GM18511 (cell line): Measurements from ENCODE around the gene RRP8.

Experiments
- ATAC-seq: cut with Tn5 transposase; IDR thresholded peaks from one replicate; pipeline ENCODE4 v1.9.1; 2021; ENCODE audit warnings: mild to moderate bottlenecking, moderate library complexity; ENCODE audit not compliant: unreplicated experiment

Gene RRP8

DNA sequence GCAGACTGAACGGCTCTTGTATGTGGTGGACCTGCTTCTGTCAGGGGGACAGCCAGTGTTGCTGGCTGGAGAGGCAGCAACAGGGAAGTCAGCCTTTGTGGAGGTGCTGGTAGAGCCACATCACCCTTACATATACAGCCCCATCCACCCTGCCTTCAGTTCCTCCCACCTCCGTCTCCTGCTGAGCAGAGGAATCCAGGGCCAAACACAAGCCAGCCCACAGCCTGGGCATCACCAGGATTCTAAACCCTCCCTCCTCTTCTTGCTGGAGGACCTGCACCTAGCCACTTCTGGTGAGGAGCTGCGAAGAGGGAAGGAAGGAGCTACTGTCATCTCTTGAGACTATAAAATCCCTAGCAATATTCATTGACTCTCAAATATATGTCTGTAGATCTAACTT, 54.8 kb downstream of the RRP8 start:
- no peak for ATAC-seq

DNA sequence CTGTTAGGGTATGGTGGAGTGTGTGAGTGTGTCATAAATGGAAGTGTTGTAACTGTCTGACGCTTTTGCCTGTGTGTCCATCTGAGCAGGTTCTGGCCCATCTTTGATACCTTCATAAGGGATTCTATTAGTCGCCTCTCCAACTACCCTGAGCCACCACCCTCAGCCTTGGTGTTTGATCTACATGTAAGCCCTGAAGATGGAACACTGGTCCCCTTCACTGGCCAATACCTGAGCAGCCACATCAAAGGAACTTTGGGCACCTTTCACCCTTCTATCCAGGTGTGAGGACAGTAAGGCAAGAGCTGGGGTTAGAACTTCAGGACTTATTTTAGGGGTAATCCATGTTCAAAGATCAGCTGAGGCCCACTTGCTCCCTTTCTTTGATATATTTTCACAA, 55.3 kb downstream of the RRP8 start:
- ATAC-seq, result no peak

DNA sequence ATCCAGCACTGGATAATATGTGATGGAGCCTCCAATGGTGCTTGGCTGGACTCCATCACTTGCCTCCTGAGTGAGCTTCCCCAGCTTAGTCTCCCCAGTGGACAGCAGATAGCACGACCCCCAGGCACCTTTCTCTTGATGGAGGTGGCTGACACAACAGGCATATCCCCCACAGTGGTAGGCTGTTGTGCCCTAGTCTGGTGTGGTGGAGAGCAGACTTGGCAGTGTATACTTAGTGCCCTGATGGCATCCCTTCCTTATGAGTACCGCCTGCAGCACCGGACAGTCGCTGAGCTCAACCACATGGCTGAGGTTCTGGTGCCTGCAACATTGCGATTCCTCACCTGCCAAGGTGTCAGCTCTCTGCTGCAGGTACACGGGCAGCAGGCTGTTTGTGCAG, 56.2 kb downstream of the RRP8 start:
- no peak for ATAC-seq

DNA sequence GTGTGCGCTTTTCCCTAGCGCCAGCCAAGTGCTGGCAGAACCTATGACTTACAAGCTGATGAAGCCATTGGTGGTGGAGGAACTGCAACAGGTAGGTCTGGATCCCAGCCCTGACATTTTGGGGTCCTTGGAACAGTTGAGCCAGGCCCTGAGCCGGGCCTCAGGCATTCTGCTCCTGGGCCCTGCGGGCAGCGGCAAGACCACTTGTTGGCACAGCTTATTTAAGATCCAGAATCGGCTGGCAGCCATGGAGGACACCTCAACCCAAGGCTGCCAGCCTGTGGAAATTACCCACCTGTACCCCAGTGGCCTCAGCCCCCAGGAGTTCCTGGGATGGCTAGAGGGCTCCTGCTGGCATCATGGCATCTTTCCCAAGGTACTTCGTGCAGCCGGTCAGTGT, 56.7 kb downstream of the RRP8 start:
- no peak for ATAC-seq

DNA sequence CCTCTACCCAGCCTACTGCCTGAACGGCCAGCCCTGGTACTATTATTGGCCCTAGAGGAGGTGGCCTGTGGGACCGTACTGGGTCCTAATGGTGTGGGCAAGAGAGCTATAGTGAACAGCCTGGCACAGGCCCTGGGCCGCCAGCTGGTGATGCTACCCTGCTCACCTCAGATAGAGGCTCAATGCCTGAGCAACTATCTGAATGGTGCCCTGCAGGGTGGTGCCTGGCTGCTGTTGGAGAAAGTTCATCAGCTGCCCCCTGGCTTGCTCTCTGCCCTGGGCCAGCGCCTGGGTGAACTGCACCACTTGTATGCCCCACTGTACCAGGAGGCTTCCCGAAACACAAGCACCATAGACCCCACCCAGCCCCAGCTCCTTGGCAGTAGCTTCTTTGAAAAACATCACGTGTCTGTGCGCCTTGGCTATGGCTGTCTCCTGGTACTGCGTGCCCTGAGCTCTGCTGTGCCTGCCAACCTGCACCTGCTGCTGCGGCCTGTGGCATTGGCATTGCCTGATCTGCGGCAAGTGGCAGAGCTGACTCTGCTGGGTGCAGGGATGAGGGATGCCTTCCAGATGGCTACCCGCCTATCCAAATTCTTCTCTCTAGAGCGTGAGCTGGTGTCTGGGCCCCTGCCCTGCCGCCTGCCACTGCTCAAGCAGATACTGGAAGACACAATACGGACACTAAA, 57.4 kb downstream of the RRP8 start:
- ATAC-seq, result no peak
